ENCODE data around the gene KRTAP9-3.

- no peak for TF ChIP-seq CTCF (IDR thresholded peaks at IDR 0.05)
- TF ChIP-seq EZH2 (IDR thresholded peaks at IDR 0.05; ENCODE audit: borderline replicate concordance, insufficient read depth, low read depth, low read length, poor library complexity, severe bottlenecking), result no peak
These were observed 19.0 kb downstream of the KRTAP9-3 start for GRCh38 chr17:41251261-41251660.
